ENCODE data around the gene FAM72C.
"Not testable (repeated sequence)": the region's sequence is repeated elsewhere in the genome, so short reads cannot be mapped to it uniquely, and the experiment has no call there.

The FAM72C gene

GRCh38 chr1:143971924-143972700 lies at the start of gene FAM72C:
Gene FAM72C (minus strand): TSS chr1:143971986. CDS start chr1:143971141, 845 bp downstream.
- H3K27ac ChIP-seq (ENCODE audit: low read depth, low read length); H3K27me3 ChIP-seq (ENCODE audit: control insufficient read depth in 5 of 5, insufficient read depth in 4 of 5, low read length in 5 of 5); H3K9me3 ChIP-seq (ENCODE audit: control insufficient read depth in 5 of 5, low read length in 5 of 5); H3K4me3 ChIP-seq (ENCODE audit: low read depth in 1 of 5, low read length in 5 of 5); H3K36me3 ChIP-seq (ENCODE audit: control insufficient read depth in 5 of 5, insufficient read depth in 5 of 5, low read length in 5 of 5); H3K4me1 ChIP-seq (ENCODE audit: control insufficient read depth in 5 of 5, insufficient read depth in 5 of 5, low read length in 5 of 5); H3K9ac ChIP-seq (ENCODE audit: low read length in 5 of 5): not testable (repeated sequence)

- H3K27me3 ChIP-seq (ENCODE audit: control insufficient read depth in 5 of 5, insufficient read depth in 4 of 5, low read length in 5 of 5); H3K4me3 ChIP-seq (ENCODE audit: low read depth in 1 of 5, low read length in 5 of 5); H3K9ac ChIP-seq (ENCODE audit: low read length in 5 of 5); H3K9me3 ChIP-seq (ENCODE audit: control insufficient read depth in 5 of 5, low read length in 5 of 5); H3K4me1 ChIP-seq (ENCODE audit: control insufficient read depth in 5 of 5, insufficient read depth in 5 of 5, low read length in 5 of 5); H3K27ac ChIP-seq (ENCODE audit: low read depth, low read length); H3K36me3 ChIP-seq (ENCODE audit: control insufficient read depth in 5 of 5, insufficient read depth in 5 of 5, low read length in 5 of 5): not testable (repeated sequence)
These were observed 48.4 kb upstream of the FAM72C start for GRCh38 chr1:144020001-144020738.

GRCh38 chr1:144019101-144019500 lies 47.3 kb upstream of the FAM72C start:
- H3K9ac ChIP-seq (ENCODE audit: low read length in 5 of 5); H3K27me3 ChIP-seq (ENCODE audit: control insufficient read depth in 5 of 5, insufficient read depth in 4 of 5, low read length in 5 of 5); H3K27ac ChIP-seq (ENCODE audit: low read depth, low read length); H3K4me3 ChIP-seq (ENCODE audit: low read depth in 1 of 5, low read length in 5 of 5); H3K9me3 ChIP-seq (ENCODE audit: control insufficient read depth in 5 of 5, low read length in 5 of 5); H3K4me1 ChIP-seq (ENCODE audit: control insufficient read depth in 5 of 5, insufficient read depth in 5 of 5, low read length in 5 of 5); H3K36me3 ChIP-seq (ENCODE audit: control insufficient read depth in 5 of 5, insufficient read depth in 5 of 5, low read length in 5 of 5): not testable (repeated sequence)

- not testable (repeated sequence) for H3K4me1 ChIP-seq (ENCODE audit: control insufficient read depth in 5 of 5, insufficient read depth in 5 of 5, low read length in 5 of 5); H3K9ac ChIP-seq (ENCODE audit: low read length in 5 of 5); H3K4me3 ChIP-seq (ENCODE audit: low read depth in 1 of 5, low read length in 5 of 5); H3K27me3 ChIP-seq (ENCODE audit: control insufficient read depth in 5 of 5, insufficient read depth in 4 of 5, low read length in 5 of 5); H3K36me3 ChIP-seq (ENCODE audit: control insufficient read depth in 5 of 5, insufficient read depth in 5 of 5, low read length in 5 of 5); H3K9me3 ChIP-seq (ENCODE audit: control insufficient read depth in 5 of 5, low read length in 5 of 5); H3K27ac ChIP-seq (ENCODE audit: low read depth, low read length)
These were observed 43.6 kb upstream of the FAM72C start for GRCh38 chr1:144015180-144015966.

GRCh38 chr1:144014528-144014927 lies 42.7 kb upstream of the FAM72C start:
- not testable (repeated sequence) for H3K9me3 ChIP-seq (ENCODE audit: control insufficient read depth in 5 of 5, low read length in 5 of 5); H3K9ac ChIP-seq (ENCODE audit: low read length in 5 of 5); H3K4me3 ChIP-seq (ENCODE audit: low read depth in 1 of 5, low read length in 5 of 5); H3K36me3 ChIP-seq (ENCODE audit: control insufficient read depth in 5 of 5, insufficient read depth in 5 of 5, low read length in 5 of 5); H3K27ac ChIP-seq (ENCODE audit: low read depth, low read length); H3K4me1 ChIP-seq (ENCODE audit: control insufficient read depth in 5 of 5, insufficient read depth in 5 of 5, low read length in 5 of 5); H3K27me3 ChIP-seq (ENCODE audit: control insufficient read depth in 5 of 5, insufficient read depth in 4 of 5, low read length in 5 of 5)

GRCh38 chr1:144014121-144014520 lies 42.3 kb upstream of the FAM72C start:
- not testable (repeated sequence) for H3K36me3 ChIP-seq (ENCODE audit: control insufficient read depth in 5 of 5, insufficient read depth in 5 of 5, low read length in 5 of 5); H3K27me3 ChIP-seq (ENCODE audit: control insufficient read depth in 5 of 5, insufficient read depth in 4 of 5, low read length in 5 of 5); H3K4me1 ChIP-seq (ENCODE audit: control insufficient read depth in 5 of 5, insufficient read depth in 5 of 5, low read length in 5 of 5); H3K27ac ChIP-seq (ENCODE audit: low read depth, low read length); H3K9ac ChIP-seq (ENCODE audit: low read length in 5 of 5); H3K4me3 ChIP-seq (ENCODE audit: low read depth in 1 of 5, low read length in 5 of 5); H3K9me3 ChIP-seq (ENCODE audit: control insufficient read depth in 5 of 5, low read length in 5 of 5)

GRCh38 chr1:144012168-144012733 lies 40.5 kb upstream of the FAM72C start:
- H3K4me3 ChIP-seq (ENCODE audit: low read depth in 1 of 5, low read length in 5 of 5); H3K4me1 ChIP-seq (ENCODE audit: control insufficient read depth in 5 of 5, insufficient read depth in 5 of 5, low read length in 5 of 5); H3K27me3 ChIP-seq (ENCODE audit: control insufficient read depth in 5 of 5, insufficient read depth in 4 of 5, low read length in 5 of 5); H3K9ac ChIP-seq (ENCODE audit: low read length in 5 of 5); H3K27ac ChIP-seq (ENCODE audit: low read depth, low read length); H3K9me3 ChIP-seq (ENCODE audit: control insufficient read depth in 5 of 5, low read length in 5 of 5); H3K36me3 ChIP-seq (ENCODE audit: control insufficient read depth in 5 of 5, insufficient read depth in 5 of 5, low read length in 5 of 5): not testable (repeated sequence)

- not testable (repeated sequence) for H3K4me1 ChIP-seq (ENCODE audit: control insufficient read depth in 5 of 5, insufficient read depth in 5 of 5, low read length in 5 of 5); H3K4me3 ChIP-seq (ENCODE audit: low read depth in 1 of 5, low read length in 5 of 5); H3K27me3 ChIP-seq (ENCODE audit: control insufficient read depth in 5 of 5, insufficient read depth in 4 of 5, low read length in 5 of 5); H3K9ac ChIP-seq (ENCODE audit: low read length in 5 of 5); H3K36me3 ChIP-seq (ENCODE audit: control insufficient read depth in 5 of 5, insufficient read depth in 5 of 5, low read length in 5 of 5); H3K9me3 ChIP-seq (ENCODE audit: control insufficient read depth in 5 of 5, low read length in 5 of 5); H3K27ac ChIP-seq (ENCODE audit: low read depth, low read length)
These were observed 37.6 kb upstream of the FAM72C start for GRCh38 chr1:144009410-144009809.

- H3K36me3 ChIP-seq (ENCODE audit: control insufficient read depth in 5 of 5, insufficient read depth in 5 of 5, low read length in 5 of 5); H3K4me1 ChIP-seq (ENCODE audit: control insufficient read depth in 5 of 5, insufficient read depth in 5 of 5, low read length in 5 of 5); H3K9ac ChIP-seq (ENCODE audit: low read length in 5 of 5); H3K27me3 ChIP-seq (ENCODE audit: control insufficient read depth in 5 of 5, insufficient read depth in 4 of 5, low read length in 5 of 5); H3K9me3 ChIP-seq (ENCODE audit: control insufficient read depth in 5 of 5, low read length in 5 of 5); H3K4me3 ChIP-seq (ENCODE audit: low read depth in 1 of 5, low read length in 5 of 5); H3K27ac ChIP-seq (ENCODE audit: low read depth, low read length): not testable (repeated sequence)
These were observed 32.5 kb upstream of the FAM72C start for GRCh38 chr1:144004259-144004658.
